COLO668 (cell line): ENCODE measurements around the gene VIL1.

ENCODE experiments used
- DNase-seq: peaks from one replicate; lab custom pipeline; 2025; ENCODE audit not compliant: unreplicated experiment; lab: John Stamatoyannopoulos, UW

VIL1 gene

GRCh38 chr2:218482651-218483050, 63.7 kb downstream of the VIL1 start:
- no peak for DNase-seq

GRCh38 chr2:218485986-218486667, 67.2 kb downstream of the VIL1 start:
- DNase-seq = no peak

DNA sequence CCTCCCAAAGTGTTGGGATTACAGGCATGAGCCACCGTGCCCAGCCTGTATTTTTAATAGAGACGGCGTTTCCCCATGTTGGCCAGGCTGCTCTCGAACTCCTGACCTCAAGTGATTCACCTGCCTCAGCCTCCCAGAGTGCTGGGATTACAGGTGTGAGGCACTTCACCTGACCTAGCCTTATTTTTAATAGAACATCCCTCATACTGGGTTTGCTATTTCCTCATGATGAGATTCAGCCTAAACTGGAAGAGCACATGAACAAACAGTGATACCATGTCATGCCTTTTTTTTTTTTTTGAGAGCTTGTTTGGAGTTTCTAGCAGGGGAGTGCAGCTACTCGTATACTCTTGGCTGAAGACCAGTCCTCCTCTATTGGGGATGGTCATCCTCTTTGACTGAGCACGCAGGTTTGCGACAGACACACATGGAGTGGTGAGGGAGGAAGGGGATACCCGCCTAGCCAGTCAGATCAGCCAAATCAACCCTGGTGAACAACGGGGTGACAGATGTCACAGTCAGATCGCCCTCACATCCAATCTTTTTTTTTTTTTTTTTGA, 81.7 kb downstream of the VIL1 start:
- DNase-seq = no peak

- no peak for DNase-seq
These were observed 82.7 kb downstream of the VIL1 start for GRCh38 chr2:218501665-218502064.
